HG02973 (cell line): Measurements from ENCODE around the gene FBP1.
"Not testable (repeated sequence)": the region's sequence is repeated elsewhere in the genome, so short reads cannot be mapped to it uniquely, and the experiment has no call there.

Source experiments
- ATAC-seq: cut with Tn5 transposase; IDR thresholded peaks from one replicate; pipeline ENCODE4 v1.9.1; 2021; ENCODE audit warnings: moderate library complexity; ENCODE audit not compliant: unreplicated experiment

The FBP1 gene

DNA sequence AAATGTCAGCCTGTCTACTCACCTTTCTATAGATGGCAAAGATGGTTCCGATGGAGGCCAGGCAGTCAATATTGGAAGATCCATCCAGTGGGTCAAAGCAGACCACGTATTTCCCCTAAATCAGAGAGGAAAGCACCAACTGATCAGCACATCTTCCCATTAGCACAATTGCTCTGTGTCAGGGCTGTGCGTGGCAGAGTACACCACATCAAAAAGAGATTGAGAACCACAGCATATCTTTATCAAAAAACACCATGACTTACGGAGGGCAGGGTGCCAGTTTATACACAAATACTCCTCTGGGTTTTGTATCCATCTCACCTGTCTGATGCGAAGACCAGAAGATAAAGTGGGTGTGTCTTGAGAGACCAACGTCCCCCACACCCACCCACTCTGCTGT is 54.8 kb downstream of the FBP1 start:
- no peak for ATAC-seq

DNA sequence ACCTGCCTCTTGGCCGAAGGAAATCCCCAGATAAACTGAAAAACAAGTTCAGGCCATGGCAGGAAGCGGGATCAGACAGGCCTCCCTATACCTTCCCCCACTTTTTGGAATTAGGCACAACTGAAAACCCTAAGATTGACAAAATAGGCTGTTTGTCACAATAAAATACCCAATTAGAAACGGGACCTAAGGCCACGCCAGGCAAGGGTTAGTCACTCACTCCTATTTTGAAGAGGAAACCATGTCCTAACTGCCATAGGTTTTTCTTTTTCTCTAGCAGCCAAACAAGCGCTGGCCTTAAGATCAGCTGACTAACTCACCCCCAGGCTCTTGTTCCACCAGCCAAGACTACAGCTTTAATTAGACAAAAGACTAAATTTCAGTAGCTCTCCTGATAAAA is 57.6 kb downstream of the FBP1 start:
- no peak for ATAC-seq

DNA sequence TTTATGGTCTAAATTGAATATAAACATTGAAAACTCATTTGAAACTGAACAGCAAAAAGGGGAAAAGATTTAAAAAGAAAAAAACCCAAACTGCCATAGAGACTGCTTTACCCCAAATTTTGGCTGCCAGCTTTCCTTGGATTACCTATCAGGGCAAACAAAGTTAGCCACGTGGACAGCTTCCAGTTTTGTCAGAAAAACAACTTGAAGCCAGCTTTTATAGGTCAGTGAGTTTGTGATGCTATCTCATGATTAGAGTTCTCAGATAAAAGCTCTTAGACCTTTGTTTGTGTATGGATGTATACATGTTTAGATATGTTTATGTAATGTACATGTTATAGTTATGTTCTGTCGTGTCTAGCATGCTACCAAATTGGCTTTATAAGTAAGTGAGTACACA is 61.7 kb downstream of the FBP1 start:
- no peak for ATAC-seq

GRCh38 chr9:94577036-94577435 is 62.3 kb downstream of the FBP1 start:
- no peak for ATAC-seq

GRCh38 chr9:94576131-94576530 is 63.2 kb downstream of the FBP1 start:
- ATAC-seq = no peak

DNA sequence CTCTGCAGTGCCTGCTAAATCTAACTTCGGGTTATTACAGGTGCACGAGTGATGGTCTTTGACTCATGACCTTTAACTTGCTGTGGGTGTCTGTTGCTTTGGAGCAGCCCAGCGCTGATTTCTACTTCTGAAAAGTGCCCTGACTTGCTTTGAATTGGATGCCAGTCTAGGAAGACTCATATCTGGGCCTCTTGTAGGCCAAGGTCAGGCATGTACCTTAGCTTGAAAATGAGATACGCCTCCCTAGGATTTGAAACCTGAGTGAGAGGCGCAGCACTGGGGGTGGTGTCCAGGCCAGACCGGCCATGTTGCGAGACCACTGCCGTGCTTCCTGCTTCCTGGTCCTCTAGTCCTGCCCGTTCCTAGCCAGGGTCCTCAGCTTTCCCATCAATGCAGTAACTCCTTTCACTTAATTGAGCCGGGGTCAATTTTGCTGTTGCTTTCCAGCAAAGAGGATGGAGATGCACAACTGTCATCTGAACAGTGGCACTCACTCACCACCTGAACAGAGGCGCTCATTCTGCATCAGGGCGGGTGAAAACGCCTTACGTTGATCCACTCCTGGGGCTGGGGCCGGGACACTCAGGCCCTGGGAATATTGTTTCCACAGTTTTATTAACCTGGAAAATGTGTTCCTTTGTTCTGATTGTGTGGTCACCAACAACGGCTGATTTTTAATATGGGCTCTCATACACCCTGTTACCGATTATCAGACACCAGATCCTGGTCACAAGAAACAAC is 70.2 kb downstream of the FBP1 start:
- ATAC-seq = no peak

GRCh38 chr9:94568250-94568889 is 70.9 kb downstream of the FBP1 start:
- ATAC-seq = no peak

- no peak for ATAC-seq
Measured at GRCh38 chr9:94567271-94567670, 72.0 kb downstream of the FBP1 start.

GRCh38 chr9:94566550-94566949 is 72.8 kb downstream of the FBP1 start:
- no peak for ATAC-seq

- ATAC-seq = not testable (repeated sequence)
Measured at GRCh38 chr9:94564279-94564678, 75.0 kb downstream of the FBP1 start.

DNA sequence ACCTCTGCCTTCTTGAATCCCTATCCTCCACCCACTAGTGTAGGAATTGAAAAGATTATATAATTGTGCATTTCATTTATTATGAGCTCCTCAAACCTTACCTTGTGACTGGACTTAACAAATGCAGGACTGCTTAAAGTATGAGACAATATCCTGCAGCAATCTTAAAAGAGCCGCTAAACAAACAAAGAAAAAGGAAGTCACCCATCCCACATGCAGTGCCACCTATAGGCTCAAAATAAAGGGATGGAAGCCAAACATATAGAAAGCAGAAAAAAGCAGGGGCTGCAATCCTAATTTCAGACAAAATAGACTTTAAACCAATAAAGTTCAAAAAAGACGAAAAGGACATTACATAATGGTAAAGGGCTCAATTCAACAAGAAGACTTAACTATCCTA is 75.8 kb downstream of the FBP1 start:
- ATAC-seq = no peak

- ATAC-seq = no peak
Measured at GRCh38 chr9:94560237-94560636, 79.1 kb downstream of the FBP1 start.

DNA sequence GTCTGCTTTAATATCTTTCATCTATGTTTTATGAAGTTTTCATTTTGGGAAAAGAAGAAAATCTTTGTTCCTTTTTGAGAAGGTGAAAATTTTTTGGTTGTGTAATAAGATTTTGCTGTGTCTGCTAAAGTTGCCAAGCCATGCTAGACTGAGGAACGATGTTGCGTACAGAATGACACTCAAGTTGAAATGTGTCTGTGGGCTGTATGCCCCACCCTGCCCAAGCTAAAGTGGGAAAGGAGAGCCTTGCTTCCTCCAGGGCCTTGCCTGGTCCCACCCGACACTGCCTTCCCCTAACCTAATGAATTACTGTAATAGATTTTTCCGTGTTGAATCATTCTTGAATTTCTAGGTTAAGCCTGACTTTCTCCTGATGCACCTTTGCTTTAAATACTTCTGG is 81.9 kb downstream of the FBP1 start:
- ATAC-seq = no peak

DNA sequence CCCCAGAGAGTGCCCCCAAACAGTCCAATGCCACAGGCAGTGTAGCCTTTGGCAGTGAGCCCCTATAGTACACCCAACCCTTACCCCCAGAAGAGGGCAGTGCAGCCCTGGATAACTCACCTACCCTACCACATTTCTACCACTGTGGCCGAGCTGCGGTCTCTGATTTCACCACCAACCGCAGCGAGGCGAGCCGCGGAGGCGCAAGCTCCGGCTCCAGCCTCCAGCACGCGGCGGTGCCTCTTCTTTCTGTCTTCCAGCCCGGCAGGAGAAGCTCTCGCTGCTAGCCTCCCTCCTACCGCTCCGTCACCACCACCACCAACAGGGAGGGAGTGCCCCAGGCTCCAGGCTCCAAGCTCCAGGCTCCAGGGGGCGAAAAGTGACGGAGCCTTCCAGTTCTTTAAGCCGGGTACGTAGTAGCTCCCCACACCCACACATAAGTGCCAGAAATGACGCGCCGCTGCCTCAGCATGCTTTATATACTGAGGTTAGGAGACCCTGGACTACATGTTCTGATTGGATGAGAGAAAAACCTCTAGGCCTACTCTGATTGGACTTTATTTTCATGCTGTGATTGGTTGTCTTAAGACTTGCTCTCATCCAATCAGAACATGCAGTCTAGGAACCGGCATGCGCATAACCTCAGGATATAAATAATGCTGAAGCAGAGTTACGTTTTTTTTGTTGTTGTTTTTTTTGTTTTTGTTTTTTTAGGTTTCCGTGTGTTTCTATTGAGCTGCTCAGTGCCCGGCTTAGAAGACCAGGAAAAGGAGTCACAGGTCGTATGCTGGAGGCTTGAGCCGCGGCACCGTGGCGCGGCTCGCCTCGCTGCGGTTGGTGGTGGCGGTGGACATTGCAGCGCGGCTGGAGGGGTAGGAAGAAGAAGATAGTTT is 84.6 kb downstream of the FBP1 start, which contains the start of gene PCAT7:
TSS of gene PCAT7 (plus strand) at position 645 of the 893 bp plus-strand sequence.
- no peak for ATAC-seq

- ATAC-seq = no peak
Measured at GRCh38 chr9:94554078-94554438, 85.3 kb downstream of the FBP1 start.
